ENCODE measurements around the gene TMX1.

The TMX1 gene

GRCh38 chr14:51289169-51289568 lies 49.1 kb downstream of the TMX1 start:
- DNase-seq (ENCODE audit: extremely low spot score, insufficient read length, low read depth): no peak
- FAIRE-seq: no peak

GRCh38 chr14:51290132-51290531 lies 50.1 kb downstream of the TMX1 start:
- DNase-seq (ENCODE audit: extremely low spot score, insufficient read length, low read depth): no peak
- no peak for FAIRE-seq

GRCh38 chr14:51291016-51291415 lies 51.0 kb downstream of the TMX1 start:
- no peak for FAIRE-seq

GRCh38 chr14:51293149-51293911 lies 53.3 kb downstream of the TMX1 start:
- FAIRE-seq (no peak), DNase-seq (ENCODE audit: extremely low spot score, insufficient read length, low read depth) (no peak)

More at GRCh38 chr14:51291016-51291415, 51.0 kb downstream of the TMX1 start:
- no peak for DNase-seq (ENCODE audit: extremely low spot score, insufficient read length, low read depth)

- DNase-seq (ENCODE audit: extremely low spot score, insufficient read length, low read depth) (no peak), FAIRE-seq (no peak)
Measured at GRCh38 chr14:51293912-51294389, 53.9 kb downstream of the TMX1 start.

- DNase-seq (ENCODE audit: extremely low spot score, insufficient read length, low read depth) (no peak), FAIRE-seq (no peak)
Measured at GRCh38 chr14:51294951-51295525, 55.0 kb downstream of the TMX1 start.

GRCh38 chr14:51295646-51296263 lies 55.7 kb downstream of the TMX1 start:
- no peak for FAIRE-seq
- no peak for DNase-seq (ENCODE audit: extremely low spot score, insufficient read length, low read depth)

GRCh38 chr14:51297066-51297465 lies 57.0 kb downstream of the TMX1 start:
- no peak for DNase-seq (ENCODE audit: extremely low spot score, insufficient read length, low read depth)
- no peak for FAIRE-seq

GRCh38 chr14:51298895-51299294 lies 58.8 kb downstream of the TMX1 start:
- no peak for DNase-seq (ENCODE audit: extremely low spot score, insufficient read length, low read depth)
- FAIRE-seq: peak; percentile 31

GRCh38 chr14:51302295-51303030 lies 62.4 kb downstream of the TMX1 start:
- DNase-seq (ENCODE audit: extremely low spot score, insufficient read length, low read depth) (no peak), FAIRE-seq (no peak)

- DNase-seq (ENCODE audit: extremely low spot score, insufficient read length, low read depth) (no peak), FAIRE-seq (no peak)
Measured at GRCh38 chr14:51304438-51304837, 64.4 kb downstream of the TMX1 start.

GRCh38 chr14:51304941-51305340 lies 64.9 kb downstream of the TMX1 start:
- no peak for FAIRE-seq

GRCh38 chr14:51305751-51306150 lies 65.7 kb downstream of the TMX1 start:
- DNase-seq (ENCODE audit: extremely low spot score, insufficient read length, low read depth) (no peak), FAIRE-seq (no peak)

More at GRCh38 chr14:51304941-51305340, 64.9 kb downstream of the TMX1 start:
- DNase-seq (ENCODE audit: extremely low spot score, insufficient read length, low read depth): no peak

Measured in GM18507 (cell line).